ENCODE data around the gene CATSPERB.

The CATSPERB gene

GRCh38 chr14:91654836-91655235 is 77.0 kb downstream of the CATSPERB start:
- CTCF ChIA-PET = no interaction called here
- no peak for DNase-seq (ENCODE audit: extremely low spot score)
- POLR2A ChIA-PET = no interaction called here
- TF ChIP-seq SUZ12 (IDR thresholded peaks at IDR 0.05) (no peak), BHLHE40 (IDR thresholded peaks at IDR 0.05; ENCODE audit: borderline replicate concordance) (no peak), ZNF384 (IDR thresholded peaks at IDR 0.05) (no peak), LEF1 (IDR thresholded peaks at IDR 0.05; ENCODE audit: borderline replicate concordance) (no peak), FOXK2 (IDR thresholded peaks at IDR 0.05) (no peak), PKNOX1 (IDR thresholded peaks at IDR 0.05) (no peak), FOXM1 (IDR thresholded peaks at IDR 0.05; ENCODE audit: borderline replicate concordance) (no peak), TARDBP (IDR thresholded peaks at IDR 0.05) (no peak), ELF4 (IDR thresholded peaks at IDR 0.05) (no peak), HDGF (IDR thresholded peaks at IDR 0.05; ENCODE audit: borderline replicate concordance) (no peak), SP1 (IDR thresholded peaks at IDR 0.05) (no peak), FOXA1 (IDR thresholded peaks at IDR 0.05) (no peak), L3MBTL2 (conservative IDR thresholded peaks at IDR 0.05) (no peak), CTBP1 (IDR thresholded peaks at IDR 0.05; ENCODE audit: borderline replicate concordance) (no peak), ARNT (IDR thresholded peaks at IDR 0.05) (no peak), NFRKB (IDR thresholded peaks at IDR 0.05) (no peak)

- POLR2A ChIA-PET = no interaction called here
- DNase-seq (ENCODE audit: extremely low spot score) = no peak
- CTCF ChIA-PET = no interaction called here
- TF ChIP-seq PKNOX1 (IDR thresholded peaks at IDR 0.05) (no peak), NFRKB (IDR thresholded peaks at IDR 0.05) (no peak), L3MBTL2 (conservative IDR thresholded peaks at IDR 0.05) (no peak), ARNT (IDR thresholded peaks at IDR 0.05) (no peak), CTBP1 (IDR thresholded peaks at IDR 0.05; ENCODE audit: borderline replicate concordance) (no peak), FOXM1 (IDR thresholded peaks at IDR 0.05; ENCODE audit: borderline replicate concordance) (no peak)
Observed at GRCh38 chr14:91653451-91653850, 78.4 kb downstream of the CATSPERB start.

- TF ChIP-seq LEF1 (IDR thresholded peaks at IDR 0.05; ENCODE audit: borderline replicate concordance) (no peak), PKNOX1 (IDR thresholded peaks at IDR 0.05) (no peak), BHLHE40 (IDR thresholded peaks at IDR 0.05; ENCODE audit: borderline replicate concordance) (no peak), NFRKB (IDR thresholded peaks at IDR 0.05) (no peak), FOXM1 (IDR thresholded peaks at IDR 0.05; ENCODE audit: borderline replicate concordance) (no peak), ZNF384 (IDR thresholded peaks at IDR 0.05) (no peak), FOXK2 (IDR thresholded peaks at IDR 0.05) (no peak), HDGF (IDR thresholded peaks at IDR 0.05; ENCODE audit: borderline replicate concordance) (no peak), ARNT (IDR thresholded peaks at IDR 0.05) (no peak), FOXA1 (IDR thresholded peaks at IDR 0.05) (no peak)
- CTCF ChIA-PET = interaction anchor here (0.6 to 1.3 kb wide), 4 partner anchors 131 to 265 kb away, joined by 3 to 6 read pairs (median 4); no protein-coding TSS in a partner anchor
- DNase-seq (ENCODE audit: extremely low spot score) = peak; percentile 42
- POLR2A ChIA-PET = no interaction called here
Observed at GRCh38 chr14:91649930-91650329, 82.0 kb downstream of the CATSPERB start.

- TF ChIP-seq CTBP1 (IDR thresholded peaks at IDR 0.05; ENCODE audit: borderline replicate concordance) (no peak), PKNOX1 (IDR thresholded peaks at IDR 0.05) (no peak), FOXK2 (IDR thresholded peaks at IDR 0.05) (no peak), HDGF (IDR thresholded peaks at IDR 0.05; ENCODE audit: borderline replicate concordance) (no peak), NFRKB (IDR thresholded peaks at IDR 0.05) (no peak), LEF1 (IDR thresholded peaks at IDR 0.05; ENCODE audit: borderline replicate concordance) (no peak), BHLHE40 (IDR thresholded peaks at IDR 0.05; ENCODE audit: borderline replicate concordance) (no peak), ARNT (IDR thresholded peaks at IDR 0.05) (no peak), ELF4 (IDR thresholded peaks at IDR 0.05) (no peak)
- CTCF ChIA-PET = interaction anchor here (0.6 kb wide), 1 partner anchor 10 kb away, joined by 3 read pairs; no protein-coding TSS in a partner anchor
- POLR2A ChIA-PET = no interaction called here
- DNase-seq (ENCODE audit: extremely low spot score) = no peak
Observed at GRCh38 chr14:91647856-91648255, 84.0 kb downstream of the CATSPERB start.

- no peak for TF ChIP-seq ELF4 (IDR thresholded peaks at IDR 0.05)
- ChIA-PET CTCF (no interaction called here), POLR2A (no interaction called here)
Observed at GRCh38 chr14:91636604-91637003, 95.3 kb downstream of the CATSPERB start.

GRCh38 chr14:91624757-91625156 is 107.1 kb downstream of the CATSPERB start:
- CTCF ChIA-PET = no interaction called here
- TF ChIP-seq FOXM1 (IDR thresholded peaks at IDR 0.05; ENCODE audit: borderline replicate concordance) (no peak), HDGF (IDR thresholded peaks at IDR 0.05; ENCODE audit: borderline replicate concordance) (no peak)
- no peak for DNase-seq (ENCODE audit: extremely low spot score)
- POLR2A ChIA-PET = no interaction called here

More at GRCh38 chr14:91636604-91637003, 95.3 kb downstream of the CATSPERB start:
- DNase-seq (ENCODE audit: extremely low spot score) = no peak

- TF ChIP-seq HDGF (IDR thresholded peaks at IDR 0.05; ENCODE audit: borderline replicate concordance) (no peak), BHLHE40 (IDR thresholded peaks at IDR 0.05; ENCODE audit: borderline replicate concordance) (no peak), TARDBP (IDR thresholded peaks at IDR 0.05) (no peak), NFRKB (IDR thresholded peaks at IDR 0.05) (no peak), LEF1 (IDR thresholded peaks at IDR 0.05; ENCODE audit: borderline replicate concordance) (no peak), FOXA1 (IDR thresholded peaks at IDR 0.05) (no peak), ZNF384 (IDR thresholded peaks at IDR 0.05) (no peak), SUZ12 (IDR thresholded peaks at IDR 0.05) (no peak), SP1 (IDR thresholded peaks at IDR 0.05) (no peak), L3MBTL2 (conservative IDR thresholded peaks at IDR 0.05) (no peak), CTBP1 (IDR thresholded peaks at IDR 0.05; ENCODE audit: borderline replicate concordance) (no peak), FOXM1 (IDR thresholded peaks at IDR 0.05; ENCODE audit: borderline replicate concordance) (no peak), ELF4 (IDR thresholded peaks at IDR 0.05) (no peak), FOXK2 (IDR thresholded peaks at IDR 0.05) (no peak), ARNT (IDR thresholded peaks at IDR 0.05) (no peak)
- ChIA-PET CTCF (no interaction called here), POLR2A (no interaction called here)
Observed at GRCh38 chr14:91614187-91614586, 117.7 kb downstream of the CATSPERB start.

More at GRCh38 chr14:91614187-91614586, 117.7 kb downstream of the CATSPERB start:
- no peak for DNase-seq (ENCODE audit: extremely low spot score)

All from HEK293T (cell line).